Mesendoderm (in vitro differentiated cells): ENCODE results near the gene EPB41L2.
A peak's percentile ranks its signal among the peaks of the same experiment; 100 is the strongest.
"Not testable (repeated sequence)": the region's sequence is repeated elsewhere in the genome, so short reads cannot be mapped to it uniquely, and the experiment has no call there.

Experiments used
- DNase-seq: peaks from one replicate; pipeline ENCODE4 v3.0.0; 2013
- H2AK5ac ChIP-seq: 2 replicates; pipeline ENCODE4 v1.6.1; 2013; ENCODE audit warnings: low read length, inconsistent platforms
- H2BK120ac ChIP-seq: 2 replicates; pipeline ENCODE4 v1.6.1; 2013; ENCODE audit warnings: low read depth, mild to moderate bottlenecking, low read length, moderate library complexity, mixed read lengths
- H2BK15ac ChIP-seq: replicated peaks from 2 replicates; pipeline ENCODE4 v1.6.1; 2013; ENCODE audit warnings: low read depth, mild to moderate bottlenecking, moderate library complexity
- H2BK5ac ChIP-seq: 2 replicates; pipeline ENCODE4 v1.6.1; 2013; ENCODE audit warnings: low read length, inconsistent platforms
- H3K18ac ChIP-seq: 2 replicates; pipeline ENCODE4 v1.6.1; 2013; ENCODE audit warnings: mild to moderate bottlenecking, low read length, mixed read lengths
- H3K23ac ChIP-seq: one replicate; pipeline ENCODE4 v1.6.1; 2013; ENCODE audit warnings: low read length
- H3K27ac ChIP-seq: 2 replicates; pipeline ENCODE4 v1.5.1; 2013; ENCODE audit warnings: low read depth, mild to moderate bottlenecking, inconsistent platforms, low read length, moderate library complexity
- H3K27me3 ChIP-seq: 2 replicates; pipeline ENCODE4 v1.6.1; 2013; ENCODE audit warnings: low read length, control low read depth, mild to moderate bottlenecking, inconsistent platforms; ENCODE audit not compliant: insufficient read depth, poor library complexity
- H3K36me3 ChIP-seq: 2 replicates; pipeline ENCODE4 v1.6.1; 2013; ENCODE audit warnings: low read length, inconsistent platforms; ENCODE audit not compliant: control insufficient read depth, insufficient read depth
- H3K4ac ChIP-seq: one replicate; pipeline ENCODE4 v1.6.1; 2013; ENCODE audit warnings: low read depth, mild to moderate bottlenecking, low read length, moderate library complexity
- H3K4me1 ChIP-seq: 2 replicates; pipeline ENCODE4 v1.6.1; 2013; ENCODE audit warnings: low read depth, low read length, inconsistent platforms; ENCODE audit not compliant: control insufficient read depth
- H3K4me2 ChIP-seq: 2 replicates; pipeline ENCODE4 v1.6.1; 2013; ENCODE audit warnings: low read length
- H3K4me3 ChIP-seq: 2 replicates; pipeline ENCODE4 v1.5.1; 2013; ENCODE audit warnings: mild to moderate bottlenecking, low read length
- H3K56ac ChIP-seq: one replicate; pipeline ENCODE4 v1.6.1; 2013; ENCODE audit warnings: low read length
- H3K79me1 ChIP-seq: 2 replicates; pipeline ENCODE4 v1.6.1; 2013; ENCODE audit warnings: low read length, inconsistent platforms
- H3K79me2 ChIP-seq: 2 replicates; pipeline ENCODE4 v1.6.1; 2013; ENCODE audit warnings: mild to moderate bottlenecking, low read length; ENCODE audit not compliant: control insufficient read depth, insufficient read depth
- H3K9ac ChIP-seq: 2 replicates; pipeline ENCODE4 v1.6.1; 2013; ENCODE audit warnings: low read length, inconsistent platforms
- H4K5ac ChIP-seq: one replicate; pipeline ENCODE4 v1.6.1; 2013; ENCODE audit warnings: low read length
- H4K8ac ChIP-seq: one replicate; pipeline ENCODE4 v1.6.1; 2013; ENCODE audit warnings: low read depth, mild to moderate bottlenecking, control low read depth, low read length, moderate library complexity
- WGBS: extraction: QIAGEN DNeasy Blood & Tissue Kit; methylation state at CpG from one replicate; pipeline ENCODE4 v1.1.7; 2013; ENCODE audit warnings: low lambda C conversion rate, missing lambda C conversion rate; ENCODE audit not compliant: insufficient coverage; ENCODE audit errors: extremely low coverage; 5-methylcytosine and 5-hydroxymethylcytosine counted together

EPB41L2 gene

DNA sequence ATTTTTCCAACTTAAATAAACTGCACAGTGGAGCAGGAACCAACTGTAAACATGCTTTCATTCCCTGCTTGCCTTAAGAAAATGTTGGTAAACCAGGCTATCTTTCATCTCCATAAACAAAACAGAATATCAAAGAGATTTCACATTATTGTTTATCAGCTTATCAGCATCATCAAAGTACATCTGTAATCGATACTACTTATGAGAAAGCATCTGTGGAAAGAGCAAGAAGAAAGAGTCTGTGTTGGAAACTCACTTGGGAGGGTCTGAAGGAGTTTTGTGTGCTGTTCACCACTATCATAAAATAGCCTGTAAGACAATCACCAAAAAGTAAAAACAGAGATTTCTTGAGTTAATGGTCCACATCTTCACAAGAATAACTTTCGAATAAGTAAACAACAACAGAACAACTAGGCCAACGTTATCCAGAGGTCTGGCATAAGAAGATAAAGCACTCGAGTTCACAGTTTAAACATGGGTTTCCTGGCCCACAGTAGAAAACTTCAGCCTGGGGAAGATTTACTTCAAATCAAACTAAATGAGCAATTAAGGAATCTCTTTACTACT is 47.9 kb downstream of the EPB41L2 start:
- H4K8ac ChIP-seq = no peak overlapping the region
- no peak overlapping the region for H3K4me2 ChIP-seq
- no peak overlapping the region for H3K18ac ChIP-seq
- DNase-seq = no peak
- peaks cover 7% of the 10 kb centered on the region for H3K4me1 ChIP-seq
- no peak overlapping the region for H4K5ac ChIP-seq
- H3K79me2 ChIP-seq = peaks cover 18% of the 10 kb centered on the region
- no peaks in the 10 kb centered on the region for H3K27me3 ChIP-seq
- H2BK120ac ChIP-seq = no peak overlapping the region
- H3K4ac ChIP-seq = no peak overlapping the region
- no peaks in the 10 kb centered on the region for H3K36me3 ChIP-seq
- no peak overlapping the region for H3K9ac ChIP-seq
- peaks cover 15% of the 10 kb centered on the region for H3K79me1 ChIP-seq
- no peak overlapping the region for H3K56ac ChIP-seq
- H3K4me3 ChIP-seq = no peak overlapping the region
- no peak overlapping the region for H3K27ac ChIP-seq
- WGBS = no CpG with 5 or more reads among the region's 4 CpGs
- no peak overlapping the region for H2AK5ac ChIP-seq
- H2BK15ac ChIP-seq = no peak overlapping the region
- H3K23ac ChIP-seq = no peak overlapping the region
- no peak overlapping the region for H2BK5ac ChIP-seq

DNA sequence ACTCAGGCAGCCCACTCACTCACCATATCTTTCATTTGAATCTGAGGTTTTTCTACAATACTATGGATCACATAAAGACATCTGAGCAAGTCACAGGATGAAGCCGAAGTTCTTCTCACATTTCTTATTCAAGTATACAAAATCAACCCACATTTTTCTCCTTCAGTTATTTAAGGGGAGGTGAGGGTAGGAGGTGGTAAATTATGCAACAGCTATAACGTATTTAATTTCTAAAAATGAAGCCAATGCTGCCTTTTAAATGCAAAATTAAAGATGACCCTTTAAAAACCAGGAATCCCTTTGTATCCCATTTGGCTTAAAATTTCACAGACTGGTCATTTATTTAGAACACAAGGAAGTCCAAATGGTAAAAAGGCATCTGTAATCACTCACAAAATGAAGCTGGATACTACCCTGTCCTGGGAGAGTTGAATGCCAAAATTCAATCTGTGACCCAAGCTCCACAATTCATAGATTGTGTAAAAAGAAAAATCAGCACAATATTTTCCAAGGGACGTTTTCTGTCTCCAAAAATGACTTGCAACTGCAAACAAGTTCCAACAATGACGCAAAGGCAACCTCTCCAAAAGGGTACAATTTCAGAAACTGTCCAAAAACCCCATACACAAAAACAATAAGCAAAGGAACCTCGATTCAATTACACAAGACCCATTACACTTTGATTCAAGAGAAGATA is 48.8 kb downstream of the EPB41L2 start:
- H3K4me1 ChIP-seq = peaks cover 7% of the 10 kb centered on the region
- H3K18ac ChIP-seq = peak overlapping the region; percentile 28
- H2AK5ac ChIP-seq = no peak overlapping the region
- whole genome bisulfite sequencing = no CpG with 5 or more reads among the region's 5 CpGs
- no peaks in the 10 kb centered on the region for H3K36me3 ChIP-seq
- no peak overlapping the region for H3K4me2 ChIP-seq
- H4K8ac ChIP-seq = no peak overlapping the region
- H3K56ac ChIP-seq = no peak overlapping the region
- H3K27me3 ChIP-seq = no peaks in the 10 kb centered on the region
- H3K79me2 ChIP-seq = peaks cover 18% of the 10 kb centered on the region
- no peak for DNase-seq
- H3K23ac ChIP-seq = no peak overlapping the region
- no peak overlapping the region for H2BK120ac ChIP-seq
- H3K9ac ChIP-seq = no peak overlapping the region
- no peak overlapping the region for H3K4ac ChIP-seq
- H3K27ac ChIP-seq = no peak overlapping the region
- H2BK5ac ChIP-seq = no peak overlapping the region
- peaks cover 17% of the 10 kb centered on the region for H3K79me1 ChIP-seq
- H4K5ac ChIP-seq = no peak overlapping the region
- no peak overlapping the region for H3K4me3 ChIP-seq
- no peak overlapping the region for H2BK15ac ChIP-seq

DNA sequence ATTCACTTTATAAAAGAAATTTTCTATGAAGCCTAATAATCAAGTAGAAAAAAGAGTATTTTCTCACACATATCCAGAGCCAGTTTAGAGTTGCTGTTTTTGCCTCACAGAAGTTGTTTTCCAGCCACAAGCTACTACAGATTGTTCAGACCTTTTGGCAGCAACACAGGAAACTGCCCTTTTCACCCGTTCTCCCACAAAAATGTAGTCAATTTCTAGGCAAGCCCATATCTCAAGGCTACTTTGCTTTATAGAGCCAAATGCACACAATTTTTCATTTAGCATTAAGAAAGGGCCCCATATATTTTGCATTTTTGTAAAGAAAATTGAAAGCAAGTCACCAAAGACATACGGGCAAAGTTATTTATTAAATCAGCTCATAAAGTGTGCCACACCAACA is 49.5 kb downstream of the EPB41L2 start:
- peaks cover 18% of the 10 kb centered on the region for H3K79me2 ChIP-seq
- peaks cover 17% of the 10 kb centered on the region for H3K79me1 ChIP-seq
- no peak for DNase-seq
- no peak overlapping the region for H3K4ac ChIP-seq
- no CpG with 5 or more reads among the region's 2 CpGs for WGBS
- H3K18ac ChIP-seq = no peak overlapping the region
- no peaks in the 10 kb centered on the region for H3K27me3 ChIP-seq
- H3K23ac ChIP-seq = no peak overlapping the region
- no peak overlapping the region for H3K56ac ChIP-seq
- H3K36me3 ChIP-seq = no peaks in the 10 kb centered on the region
- H2AK5ac ChIP-seq = no peak overlapping the region
- H4K8ac ChIP-seq = no peak overlapping the region
- H3K27ac ChIP-seq = no peak overlapping the region
- peaks cover 7% of the 10 kb centered on the region for H3K4me1 ChIP-seq
- no peak overlapping the region for H2BK120ac ChIP-seq
- no peak overlapping the region for H4K5ac ChIP-seq
- H3K4me3 ChIP-seq = no peak overlapping the region
- no peak overlapping the region for H3K9ac ChIP-seq
- no peak overlapping the region for H2BK15ac ChIP-seq
- no peak overlapping the region for H2BK5ac ChIP-seq
- H3K4me2 ChIP-seq = no peak overlapping the region

DNA sequence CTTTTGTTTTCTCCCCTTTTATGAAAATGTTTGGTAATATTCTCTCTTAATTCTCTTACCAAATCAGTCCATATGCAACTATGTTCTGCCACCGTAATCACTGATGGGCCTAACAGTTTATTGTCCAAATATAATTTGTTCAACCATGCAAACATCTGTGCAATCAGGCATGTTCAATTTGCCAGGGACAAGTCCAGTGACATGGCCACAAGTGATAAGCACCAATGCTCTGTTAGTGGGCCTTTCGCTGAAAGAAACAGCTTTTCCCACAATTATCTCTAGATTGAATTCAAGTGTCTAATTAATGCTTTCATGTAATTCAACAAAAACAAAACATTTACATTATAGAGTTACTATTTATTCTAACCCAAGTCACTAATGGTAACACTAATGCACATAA is 53.3 kb downstream of the EPB41L2 start:
- H4K8ac ChIP-seq = no peak overlapping the region
- no peak overlapping the region for H4K5ac ChIP-seq
- no peak overlapping the region for H3K18ac ChIP-seq
- no peak overlapping the region for H3K4me3 ChIP-seq
- peaks cover 7% of the 10 kb centered on the region for H3K4me1 ChIP-seq
- H2BK120ac ChIP-seq = no peak overlapping the region
- no CpG with 5 or more reads among the region's 2 CpGs for WGBS
- no peak overlapping the region for H3K9ac ChIP-seq
- no peak overlapping the region for H2AK5ac ChIP-seq
- H3K27ac ChIP-seq = no peak overlapping the region
- H3K4me2 ChIP-seq = no peak overlapping the region
- no peaks in the 10 kb centered on the region for H3K27me3 ChIP-seq
- no peak for DNase-seq
- peaks cover 24% of the 10 kb centered on the region for H3K79me1 ChIP-seq
- H3K79me2 ChIP-seq = peaks cover 20% of the 10 kb centered on the region
- H3K56ac ChIP-seq = no peak overlapping the region
- no peak overlapping the region for H2BK5ac ChIP-seq
- no peak overlapping the region for H3K4ac ChIP-seq
- no peak overlapping the region for H2BK15ac ChIP-seq
- no peak overlapping the region for H3K23ac ChIP-seq
- no peaks in the 10 kb centered on the region for H3K36me3 ChIP-seq

DNA sequence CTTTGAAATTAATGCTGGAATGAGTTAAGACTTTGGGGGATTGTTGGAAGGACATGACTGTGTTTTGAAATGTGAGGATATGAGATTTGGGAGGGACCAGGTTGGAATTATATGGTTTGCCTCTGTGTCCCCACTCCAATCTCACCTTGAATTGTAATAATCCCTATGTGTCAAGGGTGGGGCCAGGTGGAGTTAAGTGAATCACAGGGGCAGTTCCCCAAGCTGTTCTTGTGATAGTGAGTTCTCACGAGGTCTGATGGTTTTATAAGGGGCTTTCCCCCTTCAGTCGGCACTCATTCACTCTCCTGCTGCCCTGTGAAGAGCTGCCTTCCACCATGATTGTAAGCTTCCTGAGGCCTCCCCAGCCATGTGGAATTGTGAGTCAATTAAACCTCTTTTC is 54.1 kb downstream of the EPB41L2 start:
- H3K9ac ChIP-seq = not testable (repeated sequence)

DNA sequence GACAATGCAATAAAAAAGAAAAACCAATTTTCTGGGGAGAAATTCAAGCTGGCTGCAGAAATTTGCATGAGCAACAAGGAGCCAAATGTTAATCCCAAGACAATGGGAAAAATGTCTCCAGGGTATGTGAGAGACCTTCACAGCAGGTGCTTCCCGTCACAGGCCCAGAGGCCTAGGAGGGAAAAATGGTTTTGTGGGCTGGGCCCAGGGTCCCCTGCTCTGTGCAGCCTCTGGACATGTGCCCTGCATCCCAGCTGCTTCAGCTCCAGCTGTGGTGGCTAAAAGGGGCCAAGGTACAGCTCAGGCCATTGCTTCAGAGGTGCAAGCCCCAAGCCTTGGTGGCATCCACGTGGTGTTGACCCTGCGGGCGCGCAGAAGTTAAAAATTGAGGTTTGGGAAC is 55.1 kb downstream of the EPB41L2 start:
- no CpG with 5 or more reads among the region's 5 CpGs for WGBS
- not testable (repeated sequence) for H3K4me1 ChIP-seq, H3K4ac ChIP-seq, H3K9ac ChIP-seq, DNase-seq, H3K4me3 ChIP-seq, H3K4me2 ChIP-seq, H2AK5ac ChIP-seq, H3K23ac ChIP-seq, H2BK120ac ChIP-seq, H3K27ac ChIP-seq, H4K5ac ChIP-seq, H3K18ac ChIP-seq, H4K8ac ChIP-seq, H3K27me3 ChIP-seq, H2BK5ac ChIP-seq, H3K56ac ChIP-seq, H3K36me3 ChIP-seq, H2BK15ac ChIP-seq
- Histone ChIP-seq H3K79me2 (peaks cover 16% of the 10 kb centered on the region), H3K79me1 (peaks cover 18% of the 10 kb centered on the region)

More for the DNA sequence above, 54.1 kb downstream of the EPB41L2 start:
- H2BK15ac ChIP-seq, H4K8ac ChIP-seq, H2BK5ac ChIP-seq, H3K4ac ChIP-seq, H3K27me3 ChIP-seq, H3K18ac ChIP-seq, H3K23ac ChIP-seq, H3K27ac ChIP-seq, H3K4me2 ChIP-seq, H2AK5ac ChIP-seq, H3K4me1 ChIP-seq, H3K56ac ChIP-seq, H3K36me3 ChIP-seq, H4K5ac ChIP-seq, DNase-seq, H2BK120ac ChIP-seq, H3K4me3 ChIP-seq: not testable (repeated sequence)
- Histone ChIP-seq H3K79me2 (peaks cover 20% of the 10 kb centered on the region), H3K79me1 (peaks cover 22% of the 10 kb centered on the region)
- no CpG with 5 or more reads among the region's 2 CpGs for WGBS
